ENCODE results near the gene PILRA. TPM values are rescaled to one million over a fixed set of nuclear protein-coding genes. Genes with fewer than 3 reads are reported as not detected.

The PILRA gene
- total and polyA plus RNA-seq, 2 donors from 2014 or later = 15.4 to 18.8 TPM

DNA sequence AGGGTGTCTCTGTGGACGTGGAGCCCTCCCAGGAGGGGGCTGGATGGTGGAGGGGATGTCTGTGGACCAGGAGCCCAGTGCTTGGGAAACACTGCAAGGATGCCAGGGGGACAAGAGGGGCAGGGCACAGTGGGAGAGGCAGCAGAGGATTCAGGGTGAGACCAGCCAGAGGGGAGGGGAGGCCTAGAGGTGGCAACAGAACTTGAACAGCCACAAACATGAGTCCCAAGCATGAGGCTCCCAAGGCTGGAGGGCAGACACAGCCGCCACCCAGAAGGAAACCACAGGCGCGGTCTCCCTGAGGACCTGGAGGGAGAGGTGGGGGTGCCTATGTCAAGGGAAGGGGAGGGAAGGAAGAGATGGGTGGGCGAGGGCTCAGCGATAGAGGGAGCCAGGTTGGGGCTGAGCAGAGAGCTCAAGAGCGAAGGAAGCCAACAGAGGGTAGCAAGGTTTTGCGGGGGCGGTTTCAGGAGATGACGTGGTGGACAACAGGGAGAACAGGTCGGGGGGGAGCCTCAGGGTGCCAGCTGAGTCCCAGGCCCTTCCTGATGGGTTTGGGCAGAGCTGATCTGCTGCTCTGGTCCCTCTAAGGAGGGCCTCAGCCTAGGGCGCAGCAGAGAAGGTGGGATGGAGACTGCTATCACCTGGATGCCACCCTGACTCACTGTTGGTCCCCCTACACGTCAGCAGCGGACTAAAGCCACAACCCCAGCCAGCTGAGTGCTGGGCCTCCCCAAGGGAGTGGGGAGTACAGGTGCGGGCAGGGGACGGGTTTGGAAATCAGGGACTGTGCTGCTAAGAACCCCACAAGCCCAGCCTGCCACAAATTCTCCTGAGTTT is 6.7 kb upstream of the PILRA start:
- FAIRE-seq (no peak), DNase-seq (peak in 1 of 5 donors; percentile 67)
- Histone ChIP-seq H3K27me3 (ENCODE audit: control insufficient read depth, insufficient read depth, low read length) (no peaks in the 10 kb centered on the region), H3K4me3 (ENCODE audit: low read length in 3 of 3) (no peak overlapping the region), H3K27ac (ENCODE audit: low read depth in 2 of 2, low read length in 2 of 2) (no peak overlapping the region), H3K9me3 (ENCODE audit: control insufficient read depth in 2 of 3, insufficient read depth in 1 of 3, low read length in 3 of 3) (no peaks in the 10 kb centered on the region), H3K4me1 (ENCODE audit: control insufficient read depth in 2 of 3, insufficient read depth in 2 of 3, low read depth in 1 of 3, low read length in 3 of 3) (no peaks in the 10 kb centered on the region), H3K9ac (ENCODE audit: low read length in 3 of 3) (no peak overlapping the region), H3K36me3 (ENCODE audit: control insufficient read depth in 2 of 3, insufficient read depth in 3 of 3, low read length in 3 of 3) (peaks cover 6% of the 10 kb centered on the region in 3 donors)
- intact Hi-C loops (cut with DNase I) = no loop called here
- TF ChIP-seq, protein P1, sequence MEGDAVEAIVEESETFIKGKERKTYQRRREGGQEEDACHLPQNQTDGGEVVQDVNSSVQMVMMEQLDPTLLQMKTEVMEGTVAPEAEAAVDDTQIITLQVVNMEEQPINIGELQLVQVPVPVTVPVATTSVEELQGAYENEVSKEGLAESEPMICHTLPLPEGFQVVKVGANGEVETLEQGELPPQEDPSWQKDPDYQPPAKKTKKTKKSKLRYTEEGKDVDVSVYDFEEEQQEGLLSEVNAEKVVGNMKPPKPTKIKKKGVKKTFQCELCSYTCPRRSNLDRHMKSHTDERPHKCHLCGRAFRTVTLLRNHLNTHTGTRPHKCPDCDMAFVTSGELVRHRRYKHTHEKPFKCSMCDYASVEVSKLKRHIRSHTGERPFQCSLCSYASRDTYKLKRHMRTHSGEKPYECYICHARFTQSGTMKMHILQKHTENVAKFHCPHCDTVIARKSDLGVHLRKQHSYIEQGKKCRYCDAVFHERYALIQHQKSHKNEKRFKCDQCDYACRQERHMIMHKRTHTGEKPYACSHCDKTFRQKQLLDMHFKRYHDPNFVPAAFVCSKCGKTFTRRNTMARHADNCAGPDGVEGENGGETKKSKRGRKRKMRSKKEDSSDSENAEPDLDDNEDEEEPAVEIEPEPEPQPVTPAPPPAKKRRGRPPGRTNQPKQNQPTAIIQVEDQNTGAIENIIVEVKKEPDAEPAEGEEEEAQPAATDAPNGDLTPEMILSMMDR (IDR thresholded peaks at IDR 0.05; ENCODE audit: borderline replicate concordance, extremely low read depth, insufficient read depth) = no peak

DNA sequence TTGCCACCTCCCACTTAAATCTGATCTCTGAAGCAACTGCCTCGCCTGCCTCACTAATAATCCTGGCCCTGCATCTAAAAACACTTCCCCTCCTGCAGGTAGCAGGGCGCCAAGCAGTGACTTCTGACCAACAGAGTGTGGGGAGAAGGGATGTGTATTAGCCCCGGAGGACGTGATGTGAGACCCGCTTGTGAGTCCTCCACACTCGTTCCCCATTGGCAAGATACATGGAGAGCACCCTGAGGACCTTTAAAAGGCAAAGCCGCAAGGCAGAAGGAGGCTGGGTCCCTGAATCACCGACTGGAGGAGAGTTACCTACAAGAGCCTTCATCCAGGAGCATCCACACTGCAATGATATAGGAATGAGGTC is 6.1 kb upstream of the PILRA start:
- DNase-seq (peak in 1 of 5 donors; percentile 37), FAIRE-seq (no peak)
- Histone ChIP-seq H3K27me3 (ENCODE audit: control insufficient read depth, insufficient read depth, low read length) (no peaks in the 10 kb centered on the region), H3K4me3 (ENCODE audit: low read length in 3 of 3) (no peak overlapping the region), H3K9me3 (ENCODE audit: control insufficient read depth in 2 of 3, insufficient read depth in 1 of 3, low read length in 3 of 3) (no peaks in the 10 kb centered on the region), H3K4me1 (ENCODE audit: control insufficient read depth in 2 of 3, insufficient read depth in 2 of 3, low read depth in 1 of 3, low read length in 3 of 3) (no peaks in the 10 kb centered on the region), H3K36me3 (ENCODE audit: control insufficient read depth in 2 of 3, insufficient read depth in 3 of 3, low read length in 3 of 3) (peaks cover 2 to 6% (median 4%) of the 10 kb centered on the region in 3 donors), H3K27ac (ENCODE audit: low read depth in 2 of 2, low read length in 2 of 2) (no peak overlapping the region), H3K9ac (ENCODE audit: low read length in 3 of 3) (no peak overlapping the region)
- TF ChIP-seq, protein P1 (IDR thresholded peaks at IDR 0.05; ENCODE audit: borderline replicate concordance, extremely low read depth, insufficient read depth) = no peak
- intact Hi-C loops (cut with DNase I) = no loop called here

DNA sequence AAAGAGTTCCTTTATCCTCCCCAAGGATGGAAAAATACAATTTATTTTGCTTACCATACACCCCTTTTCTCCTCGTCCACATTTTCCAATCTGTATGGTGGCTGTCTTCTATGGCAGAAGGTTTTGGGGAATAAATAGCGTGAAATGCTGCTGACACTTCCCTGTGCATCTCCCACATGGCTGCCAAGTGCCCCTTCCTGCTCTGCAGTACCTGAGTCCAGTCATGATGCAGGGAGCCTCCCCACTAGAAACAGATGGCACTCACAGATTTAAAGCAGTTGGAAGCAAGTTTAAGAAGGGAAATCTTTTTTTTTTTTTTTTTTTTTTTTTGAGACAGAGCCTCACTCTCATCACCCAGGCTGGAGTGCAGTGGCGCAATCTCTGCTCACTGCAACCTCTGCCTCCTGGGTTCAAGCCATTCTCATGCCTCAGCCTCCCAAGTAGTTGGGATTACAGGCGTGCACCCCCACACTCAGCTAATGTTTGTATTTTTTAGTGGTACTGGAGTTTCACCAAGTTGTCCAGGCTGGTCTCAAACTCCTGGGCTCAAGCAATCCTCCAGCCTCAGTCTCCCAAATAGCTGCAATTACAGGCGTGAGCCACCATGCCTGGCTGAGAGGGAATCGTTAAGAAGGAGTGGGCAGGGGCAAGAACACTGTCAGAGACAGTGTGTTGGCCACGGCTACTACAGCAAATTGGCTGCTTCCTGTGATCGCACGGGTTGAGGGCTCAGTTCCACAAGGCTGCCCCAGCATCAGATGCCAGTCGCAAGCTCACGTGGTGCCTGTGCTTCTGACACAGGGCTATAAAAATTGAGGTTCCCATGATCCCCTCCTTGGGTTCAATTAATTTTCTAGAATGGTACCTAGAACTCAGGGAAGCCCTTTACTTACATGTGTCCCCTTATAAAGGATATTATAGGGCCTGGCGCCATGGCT is 5.3 kb upstream of the PILRA start:
- intact Hi-C loops (cut with DNase I) = no loop called here
- peaks cover 0 to 6% (median 3%) of the 10 kb centered on the region in 3 donors for H3K36me3 ChIP-seq (ENCODE audit: control insufficient read depth in 2 of 3, insufficient read depth in 3 of 3, low read length in 3 of 3)
- no peak for FAIRE-seq

More for the DNA sequence above, 5.3 kb upstream of the PILRA start:
- Histone ChIP-seq H3K27me3 (ENCODE audit: control insufficient read depth, insufficient read depth, low read length) (no peaks in the 10 kb centered on the region), H3K4me3 (ENCODE audit: low read length in 3 of 3) (no peak overlapping the region), H3K9ac (ENCODE audit: low read length in 3 of 3) (no peak overlapping the region), H3K27ac (ENCODE audit: low read depth in 2 of 2, low read length in 2 of 2) (peak overlapping the region in 1 of 2 donors; percentile 28), H3K4me1 (ENCODE audit: control insufficient read depth in 2 of 3, insufficient read depth in 2 of 3, low read depth in 1 of 3, low read length in 3 of 3) (no peaks in the 10 kb centered on the region), H3K9me3 (ENCODE audit: control insufficient read depth in 2 of 3, insufficient read depth in 1 of 3, low read length in 3 of 3) (no peaks in the 10 kb centered on the region)
- peak in 1 of 5 donors; percentile 59 for DNase-seq
- TF ChIP-seq, protein P1 (IDR thresholded peaks at IDR 0.05; ENCODE audit: borderline replicate concordance, extremely low read depth, insufficient read depth) = no peak
